Measurements from ENCODE around the gene FAM131A.

Gene FAM131A

DNA sequence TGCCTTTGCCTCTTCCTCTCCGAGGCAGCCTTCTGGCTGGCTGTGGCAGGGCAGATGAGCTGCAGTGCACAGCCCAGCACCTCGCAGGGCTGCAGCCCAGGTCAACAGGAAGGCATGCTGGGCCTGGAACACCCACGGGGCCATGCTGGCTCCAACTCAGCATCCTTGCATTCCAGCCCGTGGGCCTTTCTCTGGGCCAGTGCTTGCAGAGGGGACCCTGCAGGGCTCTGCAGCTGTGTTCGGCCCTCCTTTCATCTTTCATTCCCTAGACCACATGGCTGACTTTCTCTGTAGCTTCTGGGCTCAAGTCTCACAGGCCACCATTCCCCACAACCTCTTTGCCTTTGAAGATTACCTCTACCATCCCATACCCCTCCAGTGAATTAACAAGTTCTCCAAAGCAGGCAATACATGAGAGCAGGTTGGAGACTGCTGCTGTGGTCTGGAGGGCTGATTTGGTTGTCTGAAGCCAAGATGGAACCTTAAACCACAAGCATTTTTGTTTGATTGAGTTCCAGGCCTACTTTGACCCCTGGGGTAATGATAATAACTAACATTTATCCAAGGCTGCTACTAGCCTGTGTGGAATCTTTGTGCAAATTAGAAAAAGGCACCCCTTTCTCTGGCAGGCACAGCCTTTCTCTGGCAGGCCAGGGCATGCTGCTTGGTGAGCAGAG lies 5.9 kb downstream of the FAM131A start:
- DNase-seq, result no peak

DNA sequence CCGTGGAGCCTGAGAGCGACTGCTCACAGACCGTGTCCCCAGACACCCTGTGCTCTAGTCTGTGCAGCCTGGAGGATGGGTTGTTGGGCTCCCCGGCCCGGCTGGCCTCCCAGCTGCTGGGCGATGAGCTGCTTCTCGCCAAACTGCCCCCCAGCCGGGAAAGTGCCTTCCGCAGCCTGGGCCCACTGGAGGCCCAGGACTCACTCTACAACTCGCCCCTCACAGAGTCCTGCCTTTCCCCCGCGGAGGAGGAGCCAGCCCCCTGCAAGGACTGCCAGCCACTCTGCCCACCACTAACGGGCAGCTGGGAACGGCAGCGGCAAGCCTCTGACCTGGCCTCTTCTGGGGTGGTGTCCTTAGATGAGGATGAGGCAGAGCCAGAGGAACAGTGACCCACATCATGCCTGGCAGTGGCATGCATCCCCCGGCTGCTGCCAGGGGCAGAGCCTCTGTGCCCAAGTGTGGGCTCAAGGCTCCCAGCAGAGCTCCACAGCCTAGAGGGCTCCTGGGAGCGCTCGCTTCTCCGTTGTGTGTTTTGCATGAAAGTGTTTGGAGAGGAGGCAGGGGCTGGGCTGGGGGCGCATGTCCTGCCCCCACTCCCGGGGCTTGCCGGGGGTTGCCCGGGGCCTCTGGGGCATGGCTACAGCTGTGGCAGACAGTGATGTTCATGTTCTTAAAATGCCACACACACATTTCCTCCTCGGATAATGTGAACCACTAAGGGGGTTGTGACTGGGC lies 7.3 kb downstream of the FAM131A start:
- DNase-seq, result no peak

DNA sequence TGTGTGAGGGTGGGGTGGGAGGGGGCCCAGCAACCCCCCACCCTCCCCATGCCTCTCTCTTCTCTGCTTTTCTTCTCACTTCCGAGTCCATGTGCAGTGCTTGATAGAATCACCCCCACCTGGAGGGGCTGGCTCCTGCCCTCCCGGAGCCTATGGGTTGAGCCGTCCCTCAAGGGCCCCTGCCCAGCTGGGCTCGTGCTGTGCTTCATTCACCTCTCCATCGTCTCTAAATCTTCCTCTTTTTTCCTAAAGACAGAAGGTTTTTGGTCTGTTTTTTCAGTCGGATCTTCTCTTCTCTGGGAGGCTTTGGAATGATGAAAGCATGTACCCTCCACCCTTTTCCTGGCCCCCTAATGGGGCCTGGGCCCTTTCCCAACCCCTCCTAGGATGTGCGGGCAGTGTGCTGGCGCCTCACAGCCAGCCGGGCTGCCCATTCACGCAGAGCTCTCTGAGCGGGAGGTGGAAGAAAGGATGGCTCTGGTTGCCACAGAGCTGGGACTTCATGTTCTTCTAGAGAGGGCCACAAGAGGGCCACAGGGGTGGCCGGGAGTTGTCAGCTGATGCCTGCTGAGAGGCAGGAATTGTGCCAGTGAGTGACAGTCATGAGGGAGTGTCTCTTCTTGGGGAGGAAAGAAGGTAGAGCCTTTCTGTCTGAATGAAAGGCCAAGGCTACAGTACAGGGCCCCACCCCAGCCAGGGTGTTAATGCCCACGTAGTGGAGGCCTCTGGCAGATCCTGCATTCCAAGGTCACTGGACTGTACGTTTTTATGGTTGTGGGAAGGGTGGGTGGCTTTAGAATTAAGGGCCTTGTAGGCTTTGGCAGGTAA lies 8.1 kb downstream of the FAM131A start:
- no peak for DNase-seq

DNA sequence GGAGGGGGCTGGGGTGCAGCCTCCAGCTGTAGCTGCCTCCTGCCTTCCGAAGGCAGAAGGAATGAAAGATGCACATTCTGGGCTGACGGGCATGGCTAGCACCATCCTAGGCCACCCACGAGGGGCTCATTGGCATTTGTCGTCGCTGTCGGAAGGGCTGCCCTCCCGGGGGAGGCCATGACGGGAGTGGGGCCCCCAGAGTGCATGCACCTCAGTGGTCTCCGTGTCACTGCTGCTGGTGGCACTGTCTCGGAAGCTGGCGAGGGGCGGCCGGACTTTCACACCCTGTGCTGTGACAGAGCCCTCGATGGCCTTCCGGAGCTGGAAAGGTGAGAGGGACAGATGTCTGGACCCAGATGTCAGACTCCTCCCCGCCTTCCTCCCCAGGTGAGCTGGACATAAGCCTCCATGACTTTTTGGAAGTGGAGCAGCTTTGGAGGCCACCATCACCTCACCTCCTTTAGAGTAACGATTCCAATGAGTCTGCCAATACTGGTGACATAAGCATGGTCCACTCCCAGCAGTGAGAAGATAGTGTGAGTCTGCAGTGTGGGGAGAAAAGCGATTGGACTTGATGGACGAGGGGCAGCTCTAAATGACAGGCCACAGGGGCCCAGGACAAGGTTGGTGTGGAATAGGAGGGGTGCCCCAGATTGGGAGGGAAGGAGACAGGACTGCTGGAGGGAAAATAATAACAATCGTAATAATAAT lies 9.2 kb downstream of the FAM131A start:
- no peak for DNase-seq

DNA sequence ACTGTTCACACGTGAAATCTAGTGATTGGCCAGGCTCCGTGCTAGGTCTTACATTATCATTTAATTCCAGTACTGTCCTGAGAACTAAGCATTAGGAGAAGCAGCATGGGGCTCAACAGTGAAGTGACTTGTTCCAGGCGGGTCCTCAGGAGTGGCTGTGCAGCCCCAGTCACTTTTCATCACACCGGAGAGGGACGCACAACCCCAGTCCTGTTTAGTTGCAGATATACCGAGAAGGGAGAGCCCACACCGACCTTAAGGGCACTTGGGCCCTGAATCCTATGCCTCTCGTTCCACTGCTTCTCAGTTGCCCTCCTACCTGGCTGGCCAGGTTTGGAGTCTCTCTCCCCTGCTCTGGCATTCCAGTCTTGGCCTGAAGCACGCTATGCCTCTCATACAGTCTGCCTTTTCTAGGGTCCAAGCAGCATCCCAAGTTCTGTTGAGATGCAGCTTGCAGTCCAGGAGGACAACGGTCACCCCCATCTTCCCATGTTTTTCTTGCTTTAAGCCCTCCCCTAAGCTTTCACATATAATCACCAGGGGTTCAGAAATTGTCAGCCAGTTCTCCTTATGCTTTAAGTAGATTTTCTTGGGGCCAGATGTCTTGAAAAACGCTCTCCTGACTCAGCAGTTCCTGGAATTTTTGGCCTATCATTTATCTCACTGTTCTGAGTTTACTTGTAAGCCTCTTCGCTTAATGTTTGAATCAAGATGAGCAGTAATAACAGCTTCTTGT lies 10.1 kb downstream of the FAM131A start:
- no peak for DNase-seq

DNA sequence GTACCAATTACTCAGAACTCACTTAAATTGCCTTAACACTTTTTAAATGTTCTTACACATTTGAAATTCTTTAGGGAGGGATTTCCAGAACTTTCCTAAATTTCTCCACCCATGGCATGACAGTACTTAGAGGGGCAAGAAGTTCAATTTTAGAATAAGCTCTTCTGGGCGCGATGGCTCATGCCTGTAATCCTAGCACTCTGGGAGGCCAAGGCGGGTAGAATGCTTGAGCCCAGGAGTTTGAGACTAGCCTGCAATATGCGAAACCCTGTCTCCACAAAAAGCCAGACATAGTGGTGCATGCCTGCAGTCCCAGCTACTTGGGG lies 10.6 kb downstream of the FAM131A start:
- DNase-seq, result no peak

DNA sequence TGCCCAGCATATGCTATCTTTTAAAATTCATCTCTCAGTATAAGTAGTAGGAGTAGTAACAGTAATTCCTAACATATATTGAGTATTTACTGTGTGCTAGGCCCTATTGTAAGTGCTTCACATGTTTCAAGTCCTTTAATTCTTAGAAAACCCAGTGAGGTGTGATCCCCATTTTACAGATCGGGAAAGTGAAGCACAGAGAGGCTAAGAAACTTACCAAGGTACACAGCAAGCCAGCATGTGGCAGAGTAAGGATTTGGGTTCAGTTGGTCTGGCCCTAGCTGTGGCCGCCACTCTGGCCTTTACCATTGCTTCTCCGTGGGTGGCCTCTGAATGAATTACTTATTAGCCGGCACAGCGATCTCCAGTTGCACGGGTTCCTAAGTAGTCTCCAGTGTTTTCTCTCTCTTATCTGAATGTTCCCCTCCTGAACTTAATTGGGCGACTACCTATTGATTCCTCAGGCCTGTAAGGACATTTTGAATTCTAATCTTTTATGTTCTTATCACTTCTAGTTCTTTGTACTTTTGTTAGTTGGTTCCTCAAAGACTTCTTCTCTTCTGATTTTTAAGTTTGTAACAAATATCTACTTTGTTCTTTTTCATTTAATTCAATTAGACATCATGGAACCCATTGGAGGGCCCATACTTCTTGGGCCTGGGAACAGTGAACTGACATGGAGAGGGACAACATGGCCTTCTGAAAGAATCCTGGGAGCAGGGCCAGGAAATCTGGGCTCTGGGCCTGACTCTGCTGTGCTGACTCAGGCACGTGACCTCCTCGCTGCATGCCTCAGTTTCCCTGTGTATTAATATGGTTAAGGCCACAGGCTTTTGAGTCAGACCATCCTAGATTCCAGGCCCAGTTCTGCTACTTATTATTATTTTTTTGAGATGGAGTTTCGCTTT lies 12.4 kb downstream of the FAM131A start:
- no peak for DNase-seq

DNA sequence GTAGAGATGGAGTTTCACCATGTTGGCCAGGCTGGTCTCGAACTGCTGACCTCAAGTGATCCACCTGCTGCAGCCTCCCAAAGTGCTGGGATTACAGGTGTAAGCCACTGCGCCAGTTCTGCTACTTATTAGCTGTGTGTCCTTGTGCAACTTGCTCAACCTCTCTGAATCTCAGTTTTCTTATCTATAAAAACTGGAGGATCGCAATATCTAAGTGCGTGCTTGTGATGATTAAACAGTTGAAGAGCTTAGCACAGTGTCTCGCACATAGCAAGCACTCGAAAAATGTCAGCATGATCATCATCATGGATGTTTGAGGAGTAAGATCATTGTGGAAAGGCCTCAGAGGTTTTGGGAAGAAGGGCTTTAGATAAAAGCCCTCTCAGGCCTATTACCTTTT lies 13.2 kb downstream of the FAM131A start:
- no peak for DNase-seq

DNA sequence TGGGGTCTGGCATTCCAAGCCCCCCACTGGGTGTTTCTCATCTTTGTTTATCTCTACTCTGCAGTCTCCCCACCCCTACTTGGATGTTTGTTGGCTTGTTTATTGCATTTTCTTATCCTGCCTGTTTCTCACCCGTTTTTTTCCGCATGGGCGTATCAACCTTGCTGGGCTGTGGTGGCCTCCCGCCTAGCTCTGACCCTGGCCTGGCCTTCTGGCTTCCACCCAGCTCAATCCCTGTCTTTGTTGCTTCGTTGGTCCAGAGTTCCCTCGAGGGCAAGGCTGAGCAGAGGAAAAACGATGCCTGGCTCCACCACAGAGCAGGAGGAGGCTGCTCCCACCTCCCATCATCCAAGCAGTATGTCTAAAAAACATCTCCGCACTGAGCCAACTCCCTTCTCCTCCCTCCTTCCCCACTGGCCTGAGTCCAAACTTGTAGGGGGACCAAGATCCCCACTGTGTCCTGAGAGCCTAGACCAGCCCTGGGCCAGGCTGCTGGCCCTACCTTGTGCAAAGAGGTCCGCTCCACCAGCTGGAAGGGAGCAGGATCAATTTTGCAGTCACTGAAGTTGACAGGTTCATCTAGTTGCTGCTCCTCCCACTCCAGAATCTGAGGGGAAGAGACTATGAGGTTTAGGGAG lies 14.2 kb downstream of the FAM131A start:
- no peak for DNase-seq

DNA sequence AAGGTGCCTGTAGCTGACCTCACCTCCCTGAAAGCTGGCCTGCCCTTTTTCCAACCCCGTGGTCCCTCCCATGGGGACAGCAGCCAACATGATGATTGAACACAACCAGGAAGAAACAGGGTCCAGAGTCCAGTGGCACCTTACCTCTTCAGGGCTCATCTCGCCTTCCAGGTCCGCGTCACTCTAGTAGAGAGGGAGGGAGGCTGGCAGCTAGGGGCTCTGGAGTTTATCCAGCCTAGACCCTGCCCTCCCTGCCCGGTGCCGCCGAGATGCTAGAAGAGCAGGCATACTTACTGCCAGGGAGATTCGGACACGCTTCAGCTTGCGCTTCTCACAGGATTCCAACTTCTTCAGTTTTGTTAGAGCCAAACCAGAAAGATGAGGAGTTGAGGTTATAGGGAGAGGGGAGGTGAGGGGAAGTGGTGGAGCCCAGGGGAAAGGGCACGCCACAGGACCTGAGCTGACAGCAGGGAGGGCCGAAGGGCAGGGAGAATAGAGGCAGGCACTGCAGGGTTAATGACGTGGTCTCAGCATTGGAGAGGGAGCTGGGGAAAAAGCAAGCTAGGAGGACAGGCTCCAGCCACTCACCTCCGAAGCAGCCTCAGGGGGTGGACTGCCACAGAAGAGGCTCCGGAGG lies 14.9 kb downstream of the FAM131A start:
- DNase-seq, result no peak

DNA sequence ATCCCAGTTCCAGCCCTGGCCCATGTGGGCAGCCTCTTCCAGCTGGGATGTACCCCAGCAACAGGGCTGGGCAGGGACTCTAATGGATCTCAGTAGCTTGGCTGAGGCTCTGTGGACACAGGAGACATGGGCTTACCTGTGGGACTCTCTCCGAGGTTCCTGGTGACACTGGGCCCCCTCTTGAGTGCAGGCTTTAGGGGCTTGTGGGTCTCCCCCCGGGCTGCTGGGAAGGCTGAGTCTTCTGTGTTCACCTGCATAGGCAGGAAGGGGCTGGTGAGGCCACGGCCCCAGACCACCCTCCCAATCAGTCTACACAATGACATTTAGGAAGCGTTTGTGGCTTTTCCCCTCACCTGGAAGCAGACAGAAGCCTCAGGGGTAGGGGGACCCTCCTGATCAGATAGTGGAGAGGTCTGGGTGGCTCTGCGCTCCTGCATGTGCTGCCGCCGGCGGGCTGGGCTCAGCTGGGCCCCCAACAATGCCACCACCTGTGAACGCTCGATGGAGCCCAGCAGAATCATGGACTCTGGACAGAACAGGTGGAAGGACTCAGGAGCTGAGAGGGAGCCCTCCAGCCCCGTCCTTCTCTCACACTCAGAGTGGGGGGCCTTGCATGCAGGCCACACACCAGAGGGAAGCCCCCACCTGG lies 15.6 kb downstream of the FAM131A start:
- DNase-seq, result no peak

DNA sequence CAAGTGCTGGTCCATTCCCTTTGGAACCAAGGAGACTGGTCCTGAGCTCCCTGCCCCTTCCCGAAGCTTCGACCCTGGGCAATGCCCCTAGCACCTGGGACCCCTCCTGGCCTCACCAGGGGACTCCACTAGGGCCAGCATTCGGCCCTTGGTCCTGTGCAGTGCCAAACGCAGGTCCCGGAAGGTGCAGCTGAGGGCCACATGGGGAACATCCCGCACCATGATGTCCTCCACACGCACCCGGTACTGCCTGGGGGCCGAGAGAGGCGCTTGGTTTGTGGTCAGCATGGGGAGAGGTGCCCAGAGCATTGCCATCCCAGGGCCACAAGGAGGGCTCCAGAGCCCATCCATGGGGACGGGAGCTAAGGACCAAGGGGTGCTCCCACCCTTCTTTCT lies 16.1 kb downstream of the FAM131A start:
- no peak for DNase-seq

DNA sequence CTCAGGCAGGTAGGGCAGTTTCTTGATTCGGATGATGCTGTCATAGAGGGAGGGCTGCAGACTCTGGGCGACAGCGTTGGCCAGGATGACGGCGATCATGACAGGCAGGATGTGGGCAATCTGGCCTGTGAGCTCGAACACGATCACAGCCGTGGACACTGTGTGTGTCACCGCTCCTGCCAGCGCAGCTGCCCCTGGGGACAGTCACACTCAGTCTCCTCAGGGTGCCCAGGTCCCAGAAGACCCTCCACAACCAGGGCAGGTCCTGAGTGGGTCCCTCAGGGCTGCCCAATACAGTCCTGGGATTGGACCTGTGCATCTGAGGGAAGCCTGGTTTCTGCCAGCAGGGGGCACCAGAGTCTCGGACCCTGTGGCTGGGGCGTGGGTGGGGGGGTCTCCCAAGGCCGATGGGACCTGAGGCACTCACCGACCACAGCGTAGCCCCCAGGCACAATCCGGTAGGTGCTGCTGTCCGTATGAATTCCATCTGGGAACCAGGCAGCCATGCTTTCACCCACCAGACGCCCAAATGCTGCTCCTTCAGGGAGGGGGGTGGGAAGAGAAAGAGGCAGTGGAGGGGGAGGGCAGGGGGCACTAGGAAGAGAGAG lies 16.8 kb downstream of the FAM131A start:
- peak; percentile 74 to 77 for DNase-seq

DNA sequence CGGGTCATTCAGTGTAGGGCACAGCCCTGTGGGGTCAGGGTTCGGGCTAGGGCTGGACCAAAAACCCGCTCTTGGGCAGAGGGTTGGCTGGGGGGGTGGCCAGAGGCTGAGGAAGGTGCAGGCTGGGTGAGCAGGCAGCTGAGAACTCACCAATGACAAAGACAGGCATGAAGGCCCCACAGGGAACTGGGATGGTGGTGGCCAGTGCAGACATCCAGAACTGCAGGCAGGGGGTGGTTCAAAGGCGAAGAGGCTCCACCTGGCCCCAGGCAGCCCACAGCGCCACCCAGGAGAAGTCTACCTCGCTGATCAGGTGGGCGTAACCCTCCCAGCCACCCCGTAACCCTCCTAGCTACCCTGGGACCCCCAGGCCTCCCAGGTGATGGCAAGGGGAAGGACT lies 17.4 kb downstream of the FAM131A start:
- no peak for DNase-seq

DNA sequence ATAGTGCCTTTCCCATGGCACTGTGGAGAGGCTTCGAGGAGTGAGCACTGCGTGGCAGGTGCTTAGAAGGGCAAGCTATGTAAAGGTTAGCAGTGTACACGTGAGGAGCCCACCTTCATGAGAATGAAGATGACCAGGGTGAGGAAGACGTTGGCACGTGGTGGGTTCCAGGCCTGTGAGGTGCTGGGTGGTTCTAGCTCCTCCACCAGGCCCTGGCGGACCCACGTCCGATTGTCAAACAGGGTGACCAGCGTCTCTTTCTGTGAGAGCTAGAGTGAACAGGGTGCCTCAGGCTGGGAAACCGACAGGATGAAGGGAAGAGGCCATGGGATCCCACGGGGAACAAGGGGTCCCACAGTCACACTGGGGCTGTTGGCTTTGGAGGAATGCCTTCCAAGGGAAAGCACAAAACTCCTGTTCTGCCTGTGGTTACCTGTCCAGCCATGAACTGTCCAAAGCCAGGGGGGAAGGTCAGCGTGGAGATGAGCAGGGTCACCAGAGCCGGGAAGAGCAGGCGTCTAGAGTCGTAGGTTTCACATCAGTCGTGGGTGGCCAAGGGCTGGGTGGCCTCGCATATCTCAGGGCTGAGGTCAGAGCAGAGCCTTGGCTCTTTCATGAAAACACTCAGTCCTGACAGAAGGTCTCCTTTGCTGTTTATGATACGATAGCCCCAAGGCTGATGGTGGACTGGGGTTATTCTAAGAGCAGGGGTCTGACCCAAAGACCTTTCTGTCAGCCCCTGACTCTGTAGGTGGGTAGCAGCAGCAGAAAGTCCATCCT lies 18.1 kb downstream of the FAM131A start:
- no peak for DNase-seq

DNA sequence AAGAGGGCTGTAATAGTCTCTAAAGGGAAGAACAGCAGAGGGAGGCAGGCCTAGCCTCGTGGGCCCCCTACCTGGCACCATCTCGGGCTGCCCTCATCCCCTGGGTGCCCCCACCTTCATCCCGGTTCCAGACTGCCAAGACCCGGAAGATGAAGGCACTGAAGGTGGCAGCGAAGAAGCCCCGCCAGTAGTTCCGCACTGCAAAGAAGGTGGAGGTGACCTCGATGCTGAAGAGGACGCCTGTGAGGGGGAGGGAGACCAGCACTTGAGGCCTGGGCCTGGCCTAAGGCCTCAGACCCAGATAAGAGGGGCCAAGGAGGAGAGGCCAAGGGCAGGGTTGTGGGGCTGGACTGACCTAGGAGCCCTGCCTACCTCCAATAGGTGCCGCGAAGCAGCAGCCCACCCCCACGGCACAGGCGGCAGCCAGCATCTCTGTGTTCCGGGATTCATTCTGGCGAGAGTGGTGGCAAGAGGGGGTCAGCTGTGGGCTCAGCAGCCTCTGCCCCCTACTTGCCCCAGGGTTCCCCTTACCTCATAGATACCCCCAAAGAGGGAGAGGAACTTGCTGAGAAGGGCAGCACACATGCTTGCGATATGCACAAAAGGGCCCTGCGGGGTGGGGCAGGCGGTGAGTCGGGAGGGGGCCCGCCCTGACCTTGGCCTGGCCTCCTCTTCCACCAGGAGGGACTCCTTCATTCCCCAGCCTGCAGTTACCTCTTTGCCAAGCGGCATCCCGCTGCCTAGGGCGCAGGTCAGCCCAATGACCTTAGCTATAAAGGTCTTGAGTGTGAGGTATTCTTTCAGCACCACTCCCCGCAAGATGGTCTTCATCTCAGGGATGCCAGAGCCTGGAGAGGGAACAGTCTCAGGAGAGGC lies 20.1 kb downstream of the FAM131A start:
- no peak for DNase-seq

DNA sequence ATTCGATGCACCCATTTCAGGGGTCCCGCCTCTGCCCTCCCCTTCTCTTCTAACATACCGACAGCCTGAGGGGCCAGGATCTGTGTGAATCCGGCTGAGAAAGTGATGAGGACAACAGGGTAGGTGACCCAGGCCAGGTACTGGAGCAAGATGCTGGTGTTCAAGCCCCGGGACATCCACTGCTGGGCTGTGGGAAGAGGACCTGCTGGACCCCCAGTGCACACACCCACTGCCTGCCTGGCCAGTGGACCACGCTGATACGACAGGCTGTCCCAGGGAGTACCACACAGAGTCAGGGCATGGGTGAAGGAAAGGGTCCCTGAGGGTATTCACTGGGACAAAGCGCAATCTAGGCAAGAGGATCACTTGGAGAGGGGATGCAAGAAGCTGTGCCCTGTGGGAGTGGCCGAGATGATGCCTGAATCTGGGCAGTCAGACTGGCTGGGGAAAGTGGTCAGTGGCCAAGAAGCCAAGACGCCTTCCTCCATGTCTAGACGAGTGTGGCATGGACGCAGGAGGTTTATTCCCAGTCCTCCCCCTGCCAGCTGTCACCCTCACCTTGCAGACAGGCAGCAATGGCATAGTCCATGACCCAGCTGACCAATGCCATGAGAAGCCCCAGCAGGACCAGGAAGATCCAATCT lies 20.8 kb downstream of the FAM131A start:
- DNase-seq, result no peak

Measured in activated CD4-positive, alpha-beta T cell treated with anti-CD3 and anti-CD28 coated beads, Interleukin-2, amount 50 U/mL, for 48 hours (primary cell).